COLO829 (cell line): ENCODE data around the gene AP3S1.
A peak's percentile ranks its signal among the peaks of the same experiment; 100 is the strongest.
"Not testable (repeated sequence)": the region's sequence is repeated elsewhere in the genome, so short reads cannot be mapped to it uniquely, and the experiment has no call there.

ENCODE experiments used
- DNase-seq: peaks from one replicate; pipeline ENCODE4 v3.0.0; 2012; ENCODE audit warnings: low spot score

Gene AP3S1

GRCh38 chr5:115873392-115873791 lies 31.7 kb downstream of the AP3S1 start:
- no peak for DNase-seq

- DNase-seq, result no peak
Measured at GRCh38 chr5:115875447-115875846, 33.7 kb downstream of the AP3S1 start.

- DNase-seq, result not testable (repeated sequence)
Measured at GRCh38 chr5:115877342-115877741, 35.6 kb downstream of the AP3S1 start.

GRCh38 chr5:115882434-115882833 lies 40.7 kb downstream of the AP3S1 start:
- DNase-seq, result not testable (repeated sequence)

GRCh38 chr5:115884704-115885103 lies 43.0 kb downstream of the AP3S1 start:
- no peak for DNase-seq

GRCh38 chr5:115885208-115885607 lies 43.5 kb downstream of the AP3S1 start:
- not testable (repeated sequence) for DNase-seq

GRCh38 chr5:115888027-115888426 lies 46.3 kb downstream of the AP3S1 start:
- peak; percentile 6 for DNase-seq

- no peak for DNase-seq
Measured at GRCh38 chr5:115892021-115892420, 50.3 kb downstream of the AP3S1 start.

- no peak for DNase-seq
Measured at GRCh38 chr5:115894342-115894741, 52.6 kb downstream of the AP3S1 start.

GRCh38 chr5:115895821-115896220 lies 54.1 kb downstream of the AP3S1 start:
- DNase-seq, result no peak

GRCh38 chr5:115898656-115899055 lies 56.9 kb downstream of the AP3S1 start:
- no peak for DNase-seq

GRCh38 chr5:115907177-115907576 lies 65.4 kb downstream of the AP3S1 start:
- no peak for DNase-seq

GRCh38 chr5:115913623-115914400 lies 72.1 kb downstream of the AP3S1 start:
- DNase-seq, result not testable (repeated sequence)

- DNase-seq, result no peak
Measured at GRCh38 chr5:115920171-115920725, 78.5 kb downstream of the AP3S1 start.

- DNase-seq, result not testable (repeated sequence)
Measured at GRCh38 chr5:115928578-115929407, 87.1 kb downstream of the AP3S1 start.

GRCh38 chr5:115930171-115930570 lies 88.4 kb downstream of the AP3S1 start:
- not testable (repeated sequence) for DNase-seq

GRCh38 chr5:115930630-115931337 lies 89.0 kb downstream of the AP3S1 start:
- DNase-seq, result no peak

GRCh38 chr5:115932991-115933390 lies 91.3 kb downstream of the AP3S1 start:
- peak; percentile 35 for DNase-seq

- no peak for DNase-seq
Measured at GRCh38 chr5:115934388-115934974, 92.7 kb downstream of the AP3S1 start.

GRCh38 chr5:115936031-115936430 lies 94.3 kb downstream of the AP3S1 start:
- no peak for DNase-seq

GRCh38 chr5:115939059-115939458 lies 97.3 kb downstream of the AP3S1 start:
- no peak for DNase-seq
